SK-N-SH (cell line): ENCODE measurements around the gene DMD. TPM values are rescaled to one million over a fixed set of nuclear protein-coding genes. Genes with fewer than 3 reads are reported as not detected.
A peak's percentile ranks its signal among the peaks of the same experiment; 100 is the strongest.

Experiments
- CTCF ChIA-PET: fragments of 300-600, 350-600 bp; formaldehyde crosslinking; extraction: SDS; loops from one replicate; lab custom pipeline; 2021; lab: Yijun Ruan, JAX
- POLR2A ChIA-PET: fragments of 350-600 bp; sonication (Branson Sonifier 250); formaldehyde crosslinking; extraction: SDS; loops from one replicate; lab custom pipeline; 2020; ENCODE audit warnings: antibody characterized with exemption, inconsistent platforms; lab: Yijun Ruan, JAX
- DNase-seq: peaks from one replicate; pipeline ENCODE4 v3.0.0; 2012
- H2AFZ ChIP-seq: fragments of 200-600 bp; sonication (generic); 2 replicates; pipeline ENCODE4 v1.8.1; 2016; ENCODE audit warnings: antibody characterized with exemption, mild to moderate bottlenecking, low read depth
- H3F3A ChIP-seq: fragments of 200-600 bp; sonication (generic); replicated peaks from 2 replicates; pipeline ENCODE3; 2016; ENCODE audit warnings: antibody characterized with exemption, mild to moderate bottlenecking; ENCODE audit not compliant: insufficient read depth
- H3K27ac ChIP-seq, 2 experiments: fragments of 200-500 bp in 1 of 2; fragments of 200-600 bp in 1 of 2; sonication (Bioruptor generic) in 1 of 2; sonication (generic), shearing (Covaris generic) in 1 of 2; 2 replicates each; pipeline versions ENCODE4 v1.5.1 to v1.6.1; 2014 to 2016; ENCODE audit warnings: low read depth in 2 of 2, inconsistent platforms in 1 of 2, low read length in 1 of 2, mild to moderate bottlenecking in 1 of 2, mixed read lengths in 1 of 2
- H3K27me3 ChIP-seq: fragments of 200-600 bp; sonication (generic), shearing (Covaris generic); 2 replicates; pipeline ENCODE4 v1.6.1; 2016; ENCODE audit warnings: mixed run types; ENCODE audit not compliant: insufficient read depth
- H3K36me3 ChIP-seq, 2 experiments: fragments of 200-500 bp in 1 of 2; fragments of 200-600 bp in 1 of 2; sonication (Bioruptor generic) in 1 of 2; sonication (generic) in 1 of 2; replicated peaks in 1 of 2; 2 replicates each; pipeline versions ENCODE3 to v1.5.1; 2014 to 2016; ENCODE audit warnings: low read length in 1 of 2, mild to moderate bottlenecking in 1 of 2; ENCODE audit not compliant: insufficient read depth in 2 of 2, control insufficient read depth in 1 of 2
- H3K4me1 ChIP-seq, 2 experiments: fragments of 200-500 bp in 1 of 2; fragments of 200-600 bp in 1 of 2; sonication (Bioruptor generic) in 1 of 2; sonication (generic), shearing (Covaris generic) in 1 of 2; 2 replicates each; pipeline versions ENCODE4 v1.5.1 to v1.6.1; 2014 to 2016; ENCODE audit warnings: low read depth in 1 of 2, low read length in 1 of 2, mixed run types in 1 of 2; ENCODE audit not compliant: insufficient read depth in 2 of 2, control insufficient read depth in 1 of 2
- H3K4me2 ChIP-seq: fragments of 200-600 bp; sonication (generic), shearing (Covaris generic); 2 replicates; pipeline ENCODE4 v1.6.1; 2017; ENCODE audit warnings: mixed run types
- H3K4me3 ChIP-seq, 2 experiments: fragments of 200-500 bp in 1 of 2; fragments of 200-600 bp in 1 of 2; sonication (Bioruptor generic) in 1 of 2; sonication (generic), shearing (Covaris generic) in 1 of 2; 2 replicates each; pipeline versions ENCODE4 v1.5.1 to v1.8.1; 2014 to 2016; ENCODE audit warnings: low read depth in 2 of 2, inconsistent platforms in 1 of 2, low read length in 1 of 2, mild to moderate bottlenecking in 1 of 2, mixed read lengths in 1 of 2, moderate library complexity in 1 of 2
- H3K79me2 ChIP-seq: fragments of 200-600 bp; sonication (generic); 2 replicates; pipeline ENCODE4 v1.8.1; 2017; ENCODE audit warnings: mild to moderate bottlenecking; ENCODE audit not compliant: insufficient read depth
- H3K9ac ChIP-seq: fragments of 200-600 bp; sonication (generic); 2 replicates; pipeline ENCODE4 v1.6.1; 2017; ENCODE audit warnings: mixed run types
- H3K9me2 ChIP-seq: fragments of 200-600 bp; sonication (generic); 2 replicates; pipeline ENCODE4 v1.6.1; 2017; ENCODE audit warnings: mixed run types
- H3K9me3 ChIP-seq: fragments of 200-600 bp; sonication (generic); 2 replicates; pipeline ENCODE4 v1.6.1; 2017; ENCODE audit warnings: mixed run types, mild to moderate bottlenecking, moderate library complexity
- H4K20me1 ChIP-seq: fragments of 200-600 bp; sonication (generic); 2 replicates; pipeline ENCODE4 v1.6.1; 2017; ENCODE audit warnings: mild to moderate bottlenecking, mixed run types; ENCODE audit not compliant: insufficient read depth
- CHD2 ChIP-seq: fragments of 150-350 bp; IDR thresholded peaks from 2 replicates; pipeline ENCODE4 v1.6.1; 2018; ENCODE audit warnings: low read length; ENCODE audit not compliant: partially characterized antibody
- GABPA ChIP-seq: IDR thresholded peaks from 2 replicates; pipeline ENCODE4 v1.4.0; 2012; ENCODE audit warnings: low read depth, mild to moderate bottlenecking
- MAX ChIP-seq: IDR thresholded peaks from 2 replicates; pipeline ENCODE4 v1.4.0; 2012; ENCODE audit warnings: low read depth
- MEF2A ChIP-seq: IDR thresholded peaks from 2 replicates; pipeline ENCODE4 v1.4.0; 2012; ENCODE audit warnings: low read depth, borderline replicate concordance
- NFIC ChIP-seq: IDR thresholded peaks from 2 replicates; pipeline ENCODE4 v1.4.0; 2012; ENCODE audit warnings: borderline replicate concordance
- NRF1 ChIP-seq: IDR thresholded peaks from 2 replicates; pipeline ENCODE4 v1.6.1; 2012; ENCODE audit warnings: low read depth, mild to moderate bottlenecking, low read length
- POLR2AphosphoS5 ChIP-seq: IDR thresholded peaks from 2 replicates; pipeline ENCODE4 v1.6.1; 2012; ENCODE audit warnings: low read depth, low read length
- RAD21 ChIP-seq: IDR thresholded peaks from 2 replicates; pipeline ENCODE4 v1.6.1; 2012; ENCODE audit warnings: mild to moderate bottlenecking, low read length
- RCOR1 ChIP-seq: fragments of 150-350 bp; IDR thresholded peaks from 2 replicates; pipeline ENCODE4 v1.6.1; 2017; ENCODE audit warnings: antibody characterized with exemption, low read length
- RFX5 ChIP-seq: IDR thresholded peaks from 2 replicates; pipeline ENCODE4 v1.6.1; 2012; ENCODE audit warnings: mild to moderate bottlenecking, improper control_type of control experiment, low read length
- RXRA ChIP-seq: IDR thresholded peaks from 2 replicates; pipeline ENCODE4 v1.4.0; 2012; ENCODE audit warnings: low read depth, mild to moderate bottlenecking, borderline replicate concordance
- SIN3A ChIP-seq: IDR thresholded peaks from 2 replicates; pipeline ENCODE4 v1.6.1; 2012; ENCODE audit warnings: low read depth, mild to moderate bottlenecking, low read length, moderate library complexity, borderline replicate concordance
- TAF1 ChIP-seq: IDR thresholded peaks from 2 replicates; pipeline ENCODE4 v1.6.1; 2012; ENCODE audit warnings: low read depth, mild to moderate bottlenecking, low read length, moderate library complexity, borderline replicate concordance
- USF2 ChIP-seq: fragments of 150-350 bp; IDR thresholded peaks from 2 replicates; pipeline ENCODE4 v1.6.1; 2017; ENCODE audit warnings: antibody characterized with exemption, low read length, low read depth, borderline replicate concordance
- WGBS: methylation state at CpG from one replicate; pipeline ENCODE4 v1.1.6; 2017; ENCODE audit warnings: low lambda C conversion rate; 5-methylcytosine and 5-hydroxymethylcytosine counted together
- polyA plus RNA-seq, 3 experiments: library from polyadenylated mRNA; depleted of rRNA; stranded (reverse); fragments of >200 nt; gene quantifications; 2 replicates each; pipeline ENCODE4 v1.2.3, GENCODE V29; 2012
- TF ChIP-seq, protein P1 (sequence below): fragments of 200-600 bp; sonication (generic); IDR thresholded peaks from 2 replicates; pipeline ENCODE4 v1.6.1; 2017; ENCODE audit warnings: antibody characterized with exemption, mild to moderate bottlenecking, moderate library complexity

The DMD gene
- polyA plus RNA-seq, 1 of the 3 experiments (the other 2 are of a cell fraction) = 3.9 TPM

DNA sequence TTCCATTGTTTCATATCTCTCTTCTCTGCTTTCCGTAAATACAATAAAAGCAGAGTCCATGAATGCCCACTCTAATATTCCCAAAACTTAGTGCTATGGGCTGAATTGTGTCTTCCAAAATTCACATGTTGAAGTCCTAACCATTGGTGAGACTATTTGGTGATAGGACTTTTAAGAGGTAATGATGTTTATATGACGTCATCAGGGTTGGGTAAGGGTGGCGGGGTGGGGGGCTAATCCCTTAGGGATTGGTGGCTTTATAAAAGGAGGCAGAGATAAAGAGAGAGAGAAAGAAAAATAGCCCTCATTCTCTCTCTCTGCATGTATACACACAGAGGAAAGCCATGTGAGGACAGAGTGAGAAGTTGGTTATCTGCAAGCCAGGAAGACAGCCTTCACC lies 722.2 kb downstream of the DMD start:
- Histone ChIP-seq H3K4me3 (no peak overlapping the region), H2AFZ (no peak overlapping the region), H3K9me2 (no peaks in the 10 kb centered on the region), H3K27me3 (no peaks in the 10 kb centered on the region), H3K4me1 (no peaks in the 10 kb centered on the region), H3F3A (no peaks in the 10 kb centered on the region), H3K4me2 (no peak overlapping the region), H4K20me1 (no peaks in the 10 kb centered on the region), H3K9me3 (no peaks in the 10 kb centered on the region), H3K27ac (no peak overlapping the region), H3K9ac (no peak overlapping the region), H3K79me2 (no peaks in the 10 kb centered on the region), H3K36me3 (no peaks in the 10 kb centered on the region)
- WGBS = 11% methylated on average over 3 of the region's 3 CpGs
- ChIA-PET CTCF (interaction anchor here (1.2 to 1.3 kb wide), 2 partner anchors 33 to 81 kb away, joined by 4 to 5 read pairs; no protein-coding TSS in a partner anchor), POLR2A (no interaction called here)
- no peak for DNase-seq
- TF ChIP-seq RCOR1 = no peak
- TF ChIP-seq RAD21 = no peak
- no peak for TF ChIP-seq GABPA
- no peak for TF ChIP-seq RFX5
- TF ChIP-seq RXRA = no peak
- TF ChIP-seq SIN3A = no peak
- TF ChIP-seq MAX = no peak
- TF ChIP-seq POLR2AphosphoS5 = no peak
- no peak for TF ChIP-seq USF2
- no peak for TF ChIP-seq NRF1
- TF ChIP-seq NFIC = no peak
- no peak for TF ChIP-seq TAF1

GRCh38 chrX:32483534-32484136 lies 727.7 kb downstream of the DMD start:
- POLR2A ChIA-PET = no interaction called here
- Histone ChIP-seq H3K27ac (no peak overlapping the region; a peak in 1 of 4 replicates), H3F3A (no peaks in the 10 kb centered on the region), H4K20me1 (no peaks in the 10 kb centered on the region), H3K4me3 (no peak overlapping the region; a peak in 1 of 4 replicates), H3K36me3 (no peaks in the 10 kb centered on the region), H3K9me2 (no peaks in the 10 kb centered on the region), H3K27me3 (no peaks in the 10 kb centered on the region), H3K9ac (no peak overlapping the region), H3K9me3 (no peaks in the 10 kb centered on the region), H3K4me1 (no peaks in the 10 kb centered on the region), H2AFZ (no peak overlapping the region), H3K4me2 (no peak overlapping the region), H3K79me2 (no peaks in the 10 kb centered on the region)
- CTCF ChIA-PET = interaction anchor here (0.6 to 1.4 kb wide), 10 partner anchors 11 to 923 kb away, joined by 3 to 5 read pairs (median 3); no protein-coding TSS in a partner anchor
- 6% methylated on average over 3 of the region's 3 CpGs for WGBS
- peak; percentile 59 for TF ChIP-seq RAD21
- no peak for TF ChIP-seq TAF1
- no peak for TF ChIP-seq MEF2A
- TF ChIP-seq, protein P1, sequence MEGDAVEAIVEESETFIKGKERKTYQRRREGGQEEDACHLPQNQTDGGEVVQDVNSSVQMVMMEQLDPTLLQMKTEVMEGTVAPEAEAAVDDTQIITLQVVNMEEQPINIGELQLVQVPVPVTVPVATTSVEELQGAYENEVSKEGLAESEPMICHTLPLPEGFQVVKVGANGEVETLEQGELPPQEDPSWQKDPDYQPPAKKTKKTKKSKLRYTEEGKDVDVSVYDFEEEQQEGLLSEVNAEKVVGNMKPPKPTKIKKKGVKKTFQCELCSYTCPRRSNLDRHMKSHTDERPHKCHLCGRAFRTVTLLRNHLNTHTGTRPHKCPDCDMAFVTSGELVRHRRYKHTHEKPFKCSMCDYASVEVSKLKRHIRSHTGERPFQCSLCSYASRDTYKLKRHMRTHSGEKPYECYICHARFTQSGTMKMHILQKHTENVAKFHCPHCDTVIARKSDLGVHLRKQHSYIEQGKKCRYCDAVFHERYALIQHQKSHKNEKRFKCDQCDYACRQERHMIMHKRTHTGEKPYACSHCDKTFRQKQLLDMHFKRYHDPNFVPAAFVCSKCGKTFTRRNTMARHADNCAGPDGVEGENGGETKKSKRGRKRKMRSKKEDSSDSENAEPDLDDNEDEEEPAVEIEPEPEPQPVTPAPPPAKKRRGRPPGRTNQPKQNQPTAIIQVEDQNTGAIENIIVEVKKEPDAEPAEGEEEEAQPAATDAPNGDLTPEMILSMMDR = peak; percentile 58
- TF ChIP-seq POLR2AphosphoS5 = no peak
- TF ChIP-seq CHD2 = no peak
- no peak for TF ChIP-seq NRF1
- peak; percentile 11 for DNase-seq
